ENCODE data around the gene MAGOHB. TPM values are rescaled to one million over a fixed set of nuclear protein-coding genes. Genes with fewer than 3 reads are reported as not detected.
"Not testable (repeated sequence)": the region's sequence is repeated elsewhere in the genome, so short reads cannot be mapped to it uniquely, and the experiment has no call there.

The MAGOHB gene
- total RNA-seq (2014; rRNA removed; shearing (Covaris generic)) = 64.9 and 65.2 TPM in 2 replicates

DNA sequence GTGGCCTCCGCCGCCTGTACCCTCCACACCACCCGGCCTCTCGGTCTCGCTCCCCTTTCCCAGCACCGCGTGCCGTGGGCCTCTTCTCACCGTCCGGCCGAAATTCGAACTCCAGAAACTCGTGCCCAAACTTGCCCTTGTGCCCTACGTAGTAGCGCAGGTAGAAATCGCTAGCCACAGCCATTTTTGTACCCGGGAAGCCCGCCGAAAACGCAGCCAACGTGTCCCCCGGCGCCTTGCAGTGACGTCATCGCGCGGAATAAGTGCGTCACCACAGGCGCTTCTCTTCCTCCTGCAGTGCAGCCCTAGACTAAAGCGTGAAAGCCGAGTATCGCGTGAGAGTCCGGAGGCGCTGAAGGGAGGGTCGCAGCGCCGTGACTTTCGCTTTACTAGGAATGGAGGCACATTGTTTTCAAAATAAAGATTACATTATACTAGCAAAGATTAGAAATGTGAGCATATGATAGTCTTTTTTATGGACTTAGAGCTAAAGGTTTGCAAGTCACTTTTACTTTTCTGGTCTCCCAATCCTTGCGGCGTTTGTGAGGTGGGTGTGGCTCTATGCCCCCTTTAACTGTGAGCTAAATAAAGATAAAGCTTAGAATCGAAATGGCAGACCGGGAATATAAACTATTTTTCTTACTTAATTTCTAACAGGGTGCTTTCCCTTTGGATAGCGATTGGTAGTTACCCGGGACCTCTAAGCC is at the start of gene MAGOHB:
Gene MAGOHB (minus strand): TSS at position 261 of the 707 bp plus-strand sequence. CDS start 77 bp downstream, at position 184.
- H3K27ac ChIP-seq = peak within 1 kb of the TSS; percentile 96
- H3K4me1 ChIP-seq = peaks cover 4% of the 10 kb centered on the region
- H3K27me3 ChIP-seq = no peaks in the 10 kb centered on the region
- peak within 1 kb of the TSS; percentile 92 for H3K4me3 ChIP-seq
- no peaks in the 10 kb centered on the region for H3K9me3 ChIP-seq (replicated peaks)
- H3K36me3 ChIP-seq = peaks cover 18% of the 10 kb centered on the region
- peak; percentile 94 to 95 for DNase-seq

DNA sequence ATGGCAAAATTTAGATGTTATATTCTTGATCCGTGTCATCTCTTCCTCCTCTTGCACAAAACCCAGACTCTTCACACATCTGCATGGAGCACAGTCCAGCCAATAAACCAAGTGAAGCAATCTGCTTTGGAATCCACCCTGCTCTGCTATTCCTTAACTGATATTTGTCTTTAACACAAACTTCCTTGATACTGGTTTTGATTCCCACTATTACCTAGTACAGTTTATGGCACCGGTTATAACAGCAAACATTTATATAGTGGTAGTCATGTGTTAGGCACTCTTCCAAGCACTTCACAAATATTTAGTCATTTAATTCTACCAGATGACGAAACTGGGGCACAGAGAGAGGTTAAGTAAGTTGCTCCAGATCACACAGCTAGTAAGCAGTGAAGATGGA is 47.9 kb upstream of the MAGOHB start:
- H3K27ac ChIP-seq = no peak overlapping the region
- no peak overlapping the region for H3K4me3 ChIP-seq
- H3K4me1 ChIP-seq = no peaks in the 10 kb centered on the region
- 0 out of 2 replicates have a peak, but pooled peaks cover 4% of the 10 kb centered on the region for H3K9me3 ChIP-seq (replicated peaks)
- H3K36me3 ChIP-seq = no peaks in the 10 kb centered on the region
- no peak for DNase-seq
- 0 out of 2 replicates have a peak, but pooled peaks cover 3% of the 10 kb centered on the region for H3K27me3 ChIP-seq

DNA sequence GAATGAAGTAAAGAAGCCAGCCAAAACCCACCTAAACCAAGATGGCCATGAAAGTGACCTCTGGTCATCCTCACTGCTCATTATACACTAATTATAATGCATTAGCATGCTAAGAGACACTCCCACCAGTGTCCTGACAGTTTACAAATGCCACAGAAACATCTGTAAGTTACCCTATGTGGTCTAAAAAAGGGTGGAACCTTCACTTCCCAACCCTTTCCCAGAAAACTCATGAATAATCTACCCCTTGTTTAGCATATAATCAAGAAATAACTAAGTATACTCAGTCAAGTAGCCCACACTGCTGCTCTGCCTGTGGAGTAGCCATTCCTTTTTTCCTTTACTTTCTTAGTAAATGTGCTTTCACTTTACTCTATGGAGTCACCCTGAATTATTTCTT is 40.6 kb upstream of the MAGOHB start:
- Histone ChIP-seq H3K27me3 (no peaks in the 10 kb centered on the region), H3K4me1 (no peaks in the 10 kb centered on the region), H3K27ac (no peak overlapping the region), H3K4me3 (no peak overlapping the region), H3K9me3 (replicated peaks) (0 out of 2 replicates have a peak, but pooled peaks cover 4% of the 10 kb centered on the region), H3K36me3 (no peaks in the 10 kb centered on the region)
- no peak for DNase-seq

DNA sequence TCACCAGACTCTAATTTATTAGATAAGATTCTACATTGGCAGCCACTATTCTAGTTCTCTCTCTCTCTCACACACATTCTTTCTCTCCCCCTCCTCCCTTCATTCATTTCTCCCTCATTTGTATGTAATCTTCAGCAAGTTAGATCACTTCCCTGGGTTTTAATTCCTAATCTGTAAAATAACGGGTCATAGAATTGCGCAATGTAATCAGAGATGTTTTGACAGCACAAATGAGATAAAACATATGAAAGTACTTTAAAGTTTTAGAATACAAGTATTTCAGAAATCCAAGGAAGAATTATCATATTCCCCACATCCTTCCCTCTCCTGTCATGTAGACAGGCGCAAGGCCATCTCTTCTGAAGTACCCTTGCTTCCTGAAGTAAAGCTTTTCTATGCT is 38.8 kb upstream of the MAGOHB start:
- H3K27ac ChIP-seq = no peak overlapping the region
- H3K27me3 ChIP-seq = no peaks in the 10 kb centered on the region
- no peak for DNase-seq
- no peak overlapping the region for H3K4me3 ChIP-seq
- no peaks in the 10 kb centered on the region for H3K4me1 ChIP-seq
- 0 out of 2 replicates have a peak, but pooled peaks cover 4% of the 10 kb centered on the region for H3K9me3 ChIP-seq (replicated peaks)
- no peaks in the 10 kb centered on the region for H3K36me3 ChIP-seq

DNA sequence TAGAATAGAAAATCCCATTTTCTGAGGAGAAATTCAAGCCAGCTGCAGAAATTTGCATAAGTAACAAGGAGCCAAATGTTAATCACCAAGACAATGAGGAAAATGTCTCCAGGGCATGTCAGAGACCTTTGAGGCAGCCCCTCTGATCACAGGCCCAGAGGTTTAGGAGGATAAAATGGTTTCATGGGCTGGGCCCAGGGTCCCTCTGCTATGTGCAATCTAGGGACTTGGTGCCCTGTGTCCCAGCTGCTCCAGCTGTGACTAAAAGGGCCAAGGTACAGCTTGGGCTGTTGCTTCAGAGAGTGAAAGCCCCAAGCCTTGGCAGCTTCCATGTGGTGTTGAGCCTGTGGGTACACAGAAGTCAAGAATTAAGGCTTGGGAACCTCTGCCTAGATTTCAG is 33.2 kb upstream of the MAGOHB start:
- not testable (repeated sequence) for H3K4me3 ChIP-seq, H3K27me3 ChIP-seq

DNA sequence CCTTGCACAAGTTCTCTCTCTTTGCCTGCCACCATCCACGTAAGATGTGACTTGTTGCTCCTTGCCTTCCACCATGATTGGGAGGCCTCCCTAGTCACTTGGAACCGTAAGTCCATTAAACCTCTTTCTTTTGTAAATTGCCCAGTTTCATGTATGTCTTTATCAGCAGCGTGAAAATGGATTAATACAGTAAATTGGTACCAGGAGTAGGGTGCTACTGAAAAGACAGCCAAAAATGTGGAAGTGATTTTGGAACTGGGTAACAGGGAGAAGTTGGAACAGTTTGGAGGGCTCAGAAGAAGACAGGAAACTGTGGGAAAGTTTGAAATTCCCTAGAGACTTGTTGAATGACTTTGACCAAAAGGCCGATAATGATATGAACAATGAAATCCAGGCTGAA is 32.5 kb upstream of the MAGOHB start:
- Histone ChIP-seq H3K4me3 (no peak overlapping the region), H3K36me3 (no peaks in the 10 kb centered on the region), H3K27me3 (no peaks in the 10 kb centered on the region), H3K27ac (no peak overlapping the region), H3K4me1 (no peaks in the 10 kb centered on the region), H3K9me3 (replicated peaks) (no peaks in the 10 kb centered on the region; the same call in none of the 2 replicates)
- no peak for DNase-seq

More for the DNA sequence above, 33.2 kb upstream of the MAGOHB start:
- H3K4me1 ChIP-seq; H3K27ac ChIP-seq; DNase-seq; H3K36me3 ChIP-seq; H3K9me3 ChIP-seq (replicated peaks): not testable (repeated sequence)

DNA sequence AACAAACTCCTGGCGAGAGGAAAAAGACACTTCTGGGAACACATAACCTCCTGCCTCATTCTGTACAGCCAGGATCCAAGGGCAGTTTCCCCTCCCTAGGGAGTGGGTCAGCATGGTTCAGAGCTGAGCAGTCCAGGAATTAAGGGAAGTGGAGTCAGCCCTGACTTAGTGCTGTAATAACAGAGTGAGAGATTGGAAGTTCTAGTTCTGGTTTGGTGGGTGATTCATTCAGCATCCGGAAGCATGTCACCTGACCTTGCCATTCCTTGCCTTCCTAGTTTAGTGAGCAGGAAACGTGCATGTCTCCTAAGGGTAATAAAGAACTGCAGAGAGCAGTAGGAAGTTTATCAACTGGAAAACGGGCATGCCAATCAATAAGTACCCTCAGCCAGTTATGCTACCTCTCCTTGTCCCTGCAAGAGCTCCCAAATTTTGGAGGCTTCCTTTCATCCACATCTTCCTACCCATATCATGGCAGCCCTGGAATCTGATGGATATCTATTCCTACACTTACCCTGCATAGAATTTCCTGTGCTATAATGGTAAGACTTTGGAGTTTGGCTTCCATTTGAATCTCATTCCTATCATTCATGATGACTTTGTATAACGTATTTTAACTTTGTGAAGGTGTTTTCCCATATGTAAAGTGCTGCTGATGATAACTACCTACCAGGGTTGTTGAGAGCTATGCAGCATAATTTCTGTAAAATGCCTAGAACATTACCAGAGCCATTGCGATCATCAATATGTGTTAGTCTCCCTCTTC is 28.5 kb upstream of the MAGOHB start:
- H3K4me1 ChIP-seq = no peaks in the 10 kb centered on the region
- no peak for DNase-seq
- H3K4me3 ChIP-seq = no peak overlapping the region
- no peaks in the 10 kb centered on the region; the same call in none of the 2 replicates for H3K9me3 ChIP-seq (replicated peaks)
- H3K36me3 ChIP-seq = no peaks in the 10 kb centered on the region
- H3K27ac ChIP-seq = no peak overlapping the region
- H3K27me3 ChIP-seq = no peaks in the 10 kb centered on the region

DNA sequence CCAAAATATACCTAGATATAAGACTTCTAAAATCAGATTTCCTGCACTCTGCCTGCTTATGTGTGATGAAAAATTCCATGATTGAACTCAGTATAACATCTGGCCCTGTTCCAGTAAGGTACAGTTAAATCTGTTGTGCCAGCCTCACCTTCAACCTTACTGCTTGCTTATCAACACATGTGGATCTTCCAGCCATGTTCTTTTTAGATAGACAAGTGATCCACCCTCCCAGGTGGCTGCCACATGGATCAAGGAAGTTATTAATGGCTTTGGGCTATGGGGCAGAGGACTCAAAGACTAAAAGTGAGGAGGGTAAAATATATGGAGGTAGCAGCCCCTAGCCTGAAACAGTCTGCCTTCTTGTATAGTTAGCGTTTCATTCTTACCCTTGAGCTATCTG is 25.3 kb upstream of the MAGOHB start:
- no peak overlapping the region for H3K4me3 ChIP-seq
- no peak for DNase-seq

DNA sequence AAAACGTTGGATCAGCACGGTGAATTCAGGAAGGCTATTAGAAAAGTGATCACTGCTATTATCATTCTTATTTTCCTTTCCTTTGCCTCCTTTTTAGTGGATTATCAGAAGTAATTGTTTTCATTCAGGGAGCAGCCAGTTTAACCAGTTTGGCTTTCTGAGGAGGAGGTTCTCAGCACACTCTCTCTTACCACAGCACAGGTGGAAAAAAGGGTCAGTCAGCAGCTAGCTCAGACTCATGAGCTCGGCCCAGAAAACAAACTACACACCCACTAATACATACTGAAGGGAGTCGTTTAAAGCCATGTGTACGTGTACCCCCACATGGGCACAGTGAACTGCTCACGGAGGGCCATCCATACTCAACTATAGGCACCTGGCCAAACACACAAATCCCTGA is 23.2 kb upstream of the MAGOHB start:
- no peaks in the 10 kb centered on the region for H3K9me3 ChIP-seq (replicated peaks)
- no peaks in the 10 kb centered on the region for H3K36me3 ChIP-seq
- H3K27me3 ChIP-seq = no peaks in the 10 kb centered on the region
- H3K4me3 ChIP-seq = no peak overlapping the region
- no peak overlapping the region for H3K27ac ChIP-seq
- peaks cover 14% of the 10 kb centered on the region for H3K4me1 ChIP-seq
- no peak for DNase-seq

More for the DNA sequence above, 25.3 kb upstream of the MAGOHB start:
- H3K9me3 ChIP-seq (replicated peaks) = no peaks in the 10 kb centered on the region
- no peaks in the 10 kb centered on the region for H3K27me3 ChIP-seq
- H3K36me3 ChIP-seq = no peaks in the 10 kb centered on the region
- peaks cover 14% of the 10 kb centered on the region for H3K4me1 ChIP-seq
- H3K27ac ChIP-seq = no peak overlapping the region

DNA sequence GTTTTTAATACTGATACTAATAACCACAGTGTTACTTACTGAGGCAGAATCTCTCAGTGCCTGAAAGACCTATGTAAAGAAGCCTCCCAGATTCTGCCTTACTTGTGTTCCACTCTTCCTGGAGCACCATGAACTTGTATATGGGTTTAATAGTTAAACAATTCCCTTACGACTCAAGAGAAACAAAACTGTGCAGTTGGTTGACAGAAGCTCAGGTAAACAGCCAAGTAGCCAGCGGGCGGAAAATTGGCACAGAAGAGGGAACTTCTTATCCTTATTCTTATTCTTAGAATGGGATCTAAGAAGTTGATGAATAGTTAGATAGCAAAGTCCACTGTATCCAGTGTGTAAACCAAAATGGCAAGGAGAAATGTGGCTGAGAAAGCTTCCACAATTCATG is 22.7 kb upstream of the MAGOHB start:
- no peaks in the 10 kb centered on the region for H3K9me3 ChIP-seq (replicated peaks)
- no peak for DNase-seq
- H3K4me3 ChIP-seq = no peak overlapping the region
- no peak overlapping the region for H3K27ac ChIP-seq
- H3K27me3 ChIP-seq = no peaks in the 10 kb centered on the region
- peaks cover 14% of the 10 kb centered on the region for H3K4me1 ChIP-seq
- H3K36me3 ChIP-seq = no peaks in the 10 kb centered on the region

DNA sequence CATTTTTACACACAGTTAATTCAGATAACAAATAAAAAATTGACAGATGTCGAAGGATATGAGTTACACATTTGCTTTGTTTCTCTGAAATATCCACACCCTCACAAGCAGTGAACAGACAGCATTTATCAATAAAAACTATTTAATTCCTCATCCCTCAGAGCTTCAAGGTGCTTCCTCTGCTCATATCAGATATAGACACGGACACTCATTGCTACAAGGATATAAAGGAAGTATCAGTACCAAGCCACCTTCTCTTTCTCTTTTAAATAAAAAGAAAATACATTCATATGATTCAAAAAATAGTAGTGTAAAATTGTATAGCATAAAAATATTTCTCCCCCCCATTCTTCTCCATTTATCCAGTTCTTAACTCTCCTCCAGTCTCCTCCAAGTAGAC is 21.9 kb upstream of the MAGOHB start:
- Histone ChIP-seq H3K27ac (no peak overlapping the region), H3K27me3 (no peaks in the 10 kb centered on the region), H3K36me3 (no peaks in the 10 kb centered on the region), H3K4me1 (peaks cover 14% of the 10 kb centered on the region), H3K4me3 (no peak overlapping the region), H3K9me3 (replicated peaks) (no peaks in the 10 kb centered on the region)
- DNase-seq = no peak

DNA sequence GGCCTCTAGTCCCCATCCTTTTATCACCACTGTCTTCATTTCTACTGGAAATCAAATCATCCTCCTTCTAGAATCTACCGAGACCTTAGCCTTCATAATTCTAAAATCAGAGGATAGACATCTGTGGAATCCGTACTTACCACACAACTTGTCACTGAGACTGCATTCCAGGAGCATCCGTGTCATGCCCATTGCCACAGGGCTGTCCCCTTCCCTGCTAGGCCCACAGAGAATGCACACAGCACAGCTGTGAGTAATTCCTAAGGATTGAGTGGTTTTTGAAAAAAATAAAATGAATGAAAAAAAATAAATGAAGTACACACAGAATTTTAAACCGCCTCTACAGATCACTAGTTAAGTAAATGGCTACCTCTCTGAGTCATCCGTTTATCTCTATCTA is 21.0 kb upstream of the MAGOHB start:
- Histone ChIP-seq H3K27ac (0 out of 2 replicates have a peak overlapping the region, but pooled peaks have one; percentile 9), H3K4me3 (no peak overlapping the region), H3K4me1 (peaks cover 14% of the 10 kb centered on the region), H3K9me3 (replicated peaks) (no peaks in the 10 kb centered on the region), H3K36me3 (no peaks in the 10 kb centered on the region), H3K27me3 (no peaks in the 10 kb centered on the region)
- DNase-seq = peak; percentile 31 to 44

DNA sequence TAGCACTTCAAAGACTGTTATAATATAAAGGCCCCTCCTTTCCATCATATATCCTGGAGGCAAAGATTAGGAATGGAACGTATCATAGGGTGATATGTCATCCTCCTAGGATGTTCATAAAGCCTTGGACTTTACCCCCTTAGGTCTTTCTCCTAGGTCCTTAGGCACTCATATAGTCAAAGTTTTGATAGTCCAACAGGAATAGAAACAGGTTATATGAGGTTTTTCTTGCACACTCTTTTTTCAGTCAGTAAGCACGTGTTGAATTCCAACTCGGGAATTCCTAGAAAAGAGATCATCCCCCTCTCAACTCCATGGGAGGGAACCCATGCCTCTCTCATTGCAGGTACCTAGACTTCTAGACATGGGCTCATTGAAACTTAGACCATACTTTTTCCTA is 20.1 kb upstream of the MAGOHB start:
- no peak for DNase-seq
- H3K27me3 ChIP-seq = no peaks in the 10 kb centered on the region
- H3K9me3 ChIP-seq (replicated peaks) = no peaks in the 10 kb centered on the region
- H3K27ac ChIP-seq = no peak overlapping the region
- H3K36me3 ChIP-seq = no peaks in the 10 kb centered on the region
- peaks cover 14% of the 10 kb centered on the region for H3K4me1 ChIP-seq
- H3K4me3 ChIP-seq = no peak overlapping the region

DNA sequence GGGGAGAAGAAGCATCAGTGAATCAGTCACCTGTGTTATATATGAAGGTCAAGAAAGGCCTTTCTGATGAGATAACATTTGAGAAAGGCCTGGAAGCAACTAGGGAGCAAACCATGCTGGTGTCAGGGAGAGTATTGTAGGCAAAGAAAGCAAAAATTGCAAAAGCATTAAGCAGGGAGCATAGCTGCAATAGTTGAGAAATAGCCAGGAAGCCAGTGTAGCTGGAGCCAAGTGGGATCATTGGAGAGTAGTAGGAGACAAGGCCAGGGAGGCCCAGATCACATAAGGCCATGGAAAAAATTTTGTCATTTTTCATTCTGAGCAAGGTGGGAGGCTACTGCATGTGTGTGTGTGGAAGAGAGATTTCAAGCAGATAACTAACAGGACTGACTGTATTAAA is 18.8 kb upstream of the MAGOHB start:
- no peaks in the 10 kb centered on the region for H3K27me3 ChIP-seq
- no peaks in the 10 kb centered on the region for H3K36me3 ChIP-seq
- no peak overlapping the region for H3K27ac ChIP-seq
- no peak for DNase-seq
- no peaks in the 10 kb centered on the region for H3K9me3 ChIP-seq (replicated peaks)
- H3K4me1 ChIP-seq = peaks cover 14% of the 10 kb centered on the region
- no peak overlapping the region for H3K4me3 ChIP-seq

DNA sequence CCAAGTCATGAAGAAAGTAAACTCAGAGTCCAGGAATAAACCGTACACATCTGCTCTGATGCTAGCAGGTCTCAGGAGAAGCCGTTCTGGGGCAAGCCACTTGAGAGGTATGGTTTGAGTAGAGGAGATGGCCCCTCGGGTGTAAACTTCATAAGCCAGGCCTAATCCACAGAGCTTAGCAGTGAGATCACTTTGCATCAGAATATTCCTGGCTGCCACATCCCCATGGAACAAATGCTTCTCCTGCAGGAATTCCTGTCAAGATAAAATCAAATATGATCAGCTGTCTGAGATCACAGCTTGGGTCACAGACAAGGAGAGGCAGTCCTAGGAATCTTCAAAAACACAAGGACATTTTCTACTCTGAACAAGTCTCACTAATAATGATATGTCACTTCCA is 11.2 kb upstream of the MAGOHB start:
- DNase-seq = peak; percentile 59 to 74
- no peaks in the 10 kb centered on the region for H3K27me3 ChIP-seq
- H3K4me3 ChIP-seq = no peak overlapping the region
- no peaks in the 10 kb centered on the region for H3K9me3 ChIP-seq (replicated peaks)
- H3K4me1 ChIP-seq = peaks cover 8% of the 10 kb centered on the region
- no peak overlapping the region for H3K27ac ChIP-seq
- H3K36me3 ChIP-seq = no peaks in the 10 kb centered on the region

Data from SJCRH30 (cell line).